Brain microvascular endothelial cell (primary cell): ENCODE data around the gene PLET1.

Experiments
- DNase-seq: peaks from one replicate; pipeline ENCODE4 v3.0.0-alpha.2; 2020
- H3K27ac ChIP-seq: fragments of 250-450 bp; sonication (Bioruptor Pico); 2 replicates; pipeline ENCODE4 v1.5.1; 2020; ENCODE audit warnings: mild to moderate bottlenecking, moderate library complexity
- H3K27me3 ChIP-seq: fragments of 250-450 bp; sonication (Bioruptor Pico); replicated peaks from 2 replicates; pipeline ENCODE4 v1.5.1; 2020; ENCODE audit warnings: mild to moderate bottlenecking
- H3K36me3 ChIP-seq: fragments of 250-450 bp; sonication (Bioruptor Pico); replicated peaks from 2 replicates; pipeline ENCODE4 v1.5.1; 2020; ENCODE audit warnings: mild to moderate bottlenecking
- H3K4me3 ChIP-seq: 2 replicates; pipeline ENCODE4 v1.5.1; 2011; ENCODE audit warnings: low read depth, mild to moderate bottlenecking, control low read depth, low read length, moderate library complexity
- in situ Hi-C: cut with HindIII; loops from 2 replicates; pipeline ENCODE4 v1.10.0; 2017; ENCODE audit warnings: low sequenced_read_pairs, low pct_ligation_motif_present
- TF ChIP-seq, protein P1 (sequence below): IDR thresholded peaks from 2 replicates; pipeline ENCODE4 v1.5.1; 2011; ENCODE audit warnings: low read depth, mild to moderate bottlenecking, moderate library complexity, low read length, control low read depth, inconsistent platforms; ENCODE audit errors: missing control alignments

PLET1 gene, protein sequence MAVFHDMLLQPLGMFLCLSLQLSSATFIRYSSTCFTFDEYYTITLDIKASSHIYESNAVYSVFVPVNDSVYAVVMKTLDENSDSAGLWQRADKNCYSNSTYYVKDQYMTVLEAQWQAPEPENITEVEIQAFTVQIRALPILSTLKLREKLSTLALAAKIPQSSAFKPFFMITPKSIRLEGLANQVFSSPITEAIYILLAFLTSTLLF

DNA sequence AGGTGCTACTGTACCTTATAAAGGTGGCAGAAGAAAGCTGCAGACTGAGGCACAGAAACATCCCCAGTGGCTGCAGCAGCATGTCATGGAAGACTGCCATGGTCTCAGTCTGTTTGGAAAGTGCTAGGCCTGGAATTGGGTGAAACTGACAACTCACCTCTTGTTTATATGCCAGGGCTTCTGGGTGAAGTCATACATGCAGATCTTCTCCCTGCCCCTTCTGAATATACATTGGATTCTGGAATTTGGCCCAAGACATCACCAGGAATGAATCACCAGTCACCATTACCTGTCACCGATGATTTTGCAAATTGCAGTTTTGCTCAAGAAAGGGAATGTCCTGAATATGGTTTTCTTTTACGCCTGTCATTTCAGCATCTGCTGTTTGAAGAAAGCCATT is at the start of gene PLET1:
PLET1 (minus strand) TSS at position 371 of the 400 bp plus-strand sequence; CDS start at position 100, 271 bp downstream.
- Histone ChIP-seq H3K36me3 (no peaks in the 10 kb centered on the region), H3K4me3 (no peak within 1 kb of the TSS), H3K27ac (no peak within 1 kb of the TSS), H3K27me3 (no peaks in the 10 kb centered on the region)
- in situ Hi-C loops = no loop called here
- TF ChIP-seq, protein P1, sequence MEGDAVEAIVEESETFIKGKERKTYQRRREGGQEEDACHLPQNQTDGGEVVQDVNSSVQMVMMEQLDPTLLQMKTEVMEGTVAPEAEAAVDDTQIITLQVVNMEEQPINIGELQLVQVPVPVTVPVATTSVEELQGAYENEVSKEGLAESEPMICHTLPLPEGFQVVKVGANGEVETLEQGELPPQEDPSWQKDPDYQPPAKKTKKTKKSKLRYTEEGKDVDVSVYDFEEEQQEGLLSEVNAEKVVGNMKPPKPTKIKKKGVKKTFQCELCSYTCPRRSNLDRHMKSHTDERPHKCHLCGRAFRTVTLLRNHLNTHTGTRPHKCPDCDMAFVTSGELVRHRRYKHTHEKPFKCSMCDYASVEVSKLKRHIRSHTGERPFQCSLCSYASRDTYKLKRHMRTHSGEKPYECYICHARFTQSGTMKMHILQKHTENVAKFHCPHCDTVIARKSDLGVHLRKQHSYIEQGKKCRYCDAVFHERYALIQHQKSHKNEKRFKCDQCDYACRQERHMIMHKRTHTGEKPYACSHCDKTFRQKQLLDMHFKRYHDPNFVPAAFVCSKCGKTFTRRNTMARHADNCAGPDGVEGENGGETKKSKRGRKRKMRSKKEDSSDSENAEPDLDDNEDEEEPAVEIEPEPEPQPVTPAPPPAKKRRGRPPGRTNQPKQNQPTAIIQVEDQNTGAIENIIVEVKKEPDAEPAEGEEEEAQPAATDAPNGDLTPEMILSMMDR = no peak
- no peak for DNase-seq

DNA sequence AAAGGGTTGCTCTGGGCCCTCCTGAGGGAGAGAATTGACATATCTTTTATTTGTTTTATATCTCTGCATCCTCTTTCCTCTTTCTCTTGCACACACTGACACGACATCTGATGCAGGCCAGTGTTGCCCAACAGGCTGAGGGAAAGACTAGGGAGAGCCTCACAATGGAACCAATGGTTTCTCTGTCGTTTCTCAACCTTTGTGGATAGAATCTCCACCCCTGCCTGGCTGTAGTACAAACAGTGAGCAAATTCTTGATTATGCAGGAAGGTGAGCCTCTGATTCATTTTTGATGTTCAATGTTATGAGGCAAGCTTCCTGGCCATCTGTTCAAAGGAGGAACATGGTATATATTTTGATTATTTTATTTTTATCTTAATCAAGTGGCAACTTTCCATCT is 49.8 kb upstream of the PLET1 start:
- in situ Hi-C loops = no loop called here
- TF ChIP-seq, protein P1 = no peak

DNA sequence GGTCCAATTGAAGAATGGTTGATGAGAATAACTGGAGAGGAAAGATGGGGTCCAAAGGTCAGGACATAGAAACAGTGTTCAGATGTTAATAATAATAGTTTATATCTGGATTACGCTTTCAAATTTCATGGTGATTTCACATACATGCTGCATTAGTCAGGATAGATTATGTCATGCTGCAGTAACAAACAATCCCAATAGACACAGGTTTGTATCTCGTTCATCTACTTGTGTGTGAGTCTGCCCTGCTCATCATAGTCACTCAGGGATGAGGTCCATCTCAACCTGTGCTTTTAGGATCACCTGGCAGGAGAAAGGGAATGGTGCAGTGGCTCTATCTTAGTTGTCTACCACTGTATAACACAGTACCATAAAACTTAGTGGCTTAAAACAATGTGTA is 48.0 kb upstream of the PLET1 start:
- Histone ChIP-seq H3K27me3 (no peaks in the 10 kb centered on the region), H3K36me3 (no peaks in the 10 kb centered on the region), H3K27ac (no peak overlapping the region), H3K4me3 (no peak overlapping the region)
- TF ChIP-seq, protein P1 = no peak
- in situ Hi-C loops = no loop called here
- no peak for DNase-seq

More for the DNA sequence above, 49.8 kb upstream of the PLET1 start:
- no peak overlapping the region for H3K27ac ChIP-seq
- H3K27me3 ChIP-seq = no peaks in the 10 kb centered on the region
- H3K36me3 ChIP-seq = no peaks in the 10 kb centered on the region
- no peak overlapping the region for H3K4me3 ChIP-seq
- no peak for DNase-seq

DNA sequence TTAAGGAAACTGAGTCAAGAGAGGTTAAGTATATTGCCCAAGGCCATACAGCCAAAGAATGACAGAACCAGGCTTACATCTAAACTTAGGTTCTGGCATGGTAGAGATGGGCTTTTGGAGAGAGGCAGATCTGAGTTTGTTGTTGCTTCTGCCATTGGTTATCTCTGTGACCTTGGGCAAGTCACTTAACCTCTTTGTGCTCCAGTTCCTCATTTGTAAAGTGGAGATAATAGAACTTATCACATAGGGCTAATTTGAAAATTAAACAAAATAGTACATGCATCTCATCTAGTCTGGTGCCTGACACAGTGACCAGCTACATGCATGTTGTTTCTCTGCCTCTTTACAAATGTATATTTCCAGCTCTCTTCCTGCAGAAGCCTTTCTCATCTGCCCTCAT is 47.0 kb upstream of the PLET1 start:
- TF ChIP-seq, protein P1 = no peak
- Histone ChIP-seq H3K27me3 (no peaks in the 10 kb centered on the region), H3K27ac (no peak overlapping the region), H3K36me3 (no peaks in the 10 kb centered on the region), H3K4me3 (no peak overlapping the region)
- DNase-seq = no peak
- in situ Hi-C loops = no loop called here

DNA sequence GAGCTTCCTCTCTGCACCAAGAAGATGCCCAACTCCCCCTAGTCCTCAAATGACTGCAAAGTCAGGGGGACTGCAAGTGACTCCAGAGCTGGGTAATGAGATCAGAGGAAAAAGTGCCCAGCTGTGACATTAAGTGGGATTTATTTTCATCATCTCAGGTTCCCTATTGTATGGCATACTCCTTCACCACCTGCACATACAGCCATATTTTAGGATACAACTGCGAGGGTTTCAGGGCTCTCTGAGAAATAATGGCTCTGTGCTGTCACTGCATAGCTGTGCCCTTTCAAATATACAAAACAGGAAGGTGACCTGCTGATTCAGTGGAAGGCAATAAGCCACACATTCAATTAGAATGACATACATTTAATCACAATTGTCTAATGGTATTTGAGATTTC is 45.6 kb upstream of the PLET1 start:
- no peaks in the 10 kb centered on the region for H3K27me3 ChIP-seq
- TF ChIP-seq, protein P1 = no peak
- DNase-seq = no peak
- in situ Hi-C loops = no loop called here
- H3K36me3 ChIP-seq = no peaks in the 10 kb centered on the region
- no peak overlapping the region for H3K27ac ChIP-seq
- no peak overlapping the region for H3K4me3 ChIP-seq

DNA sequence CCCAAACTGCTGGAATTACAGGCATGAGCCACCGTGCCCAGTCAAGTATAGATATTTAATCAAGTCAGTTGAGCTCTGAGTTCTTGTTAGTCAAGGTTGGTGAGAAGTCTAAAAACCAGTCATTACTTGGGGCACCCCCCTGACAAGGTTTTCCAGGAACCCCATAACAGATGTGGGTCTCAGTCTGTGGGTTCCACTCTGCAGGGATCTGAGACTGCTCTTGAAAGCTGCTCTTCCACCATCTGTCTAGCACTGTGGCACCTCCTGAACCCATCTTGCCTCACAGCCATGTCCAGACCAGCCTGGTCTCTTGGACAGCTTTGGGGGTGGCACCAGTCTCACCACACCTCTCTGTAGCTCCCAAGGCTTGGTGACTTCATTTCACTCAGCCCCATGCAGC is 44.3 kb upstream of the PLET1 start:
- TF ChIP-seq, protein P1 = no peak

More for the DNA sequence above, 44.3 kb upstream of the PLET1 start:
- no peak overlapping the region for H3K27ac ChIP-seq
- no peaks in the 10 kb centered on the region for H3K27me3 ChIP-seq
- in situ Hi-C loops = no loop called here
- H3K4me3 ChIP-seq = no peak overlapping the region
- no peak for DNase-seq
- no peaks in the 10 kb centered on the region for H3K36me3 ChIP-seq
